GM18858 (cell line): Measurements from ENCODE around the gene ZNF106.

Experiments
- ATAC-seq: cut with Tn5 transposase; IDR thresholded peaks from one replicate; pipeline ENCODE4 v1.9.1; 2021; ENCODE audit not compliant: unreplicated experiment

The ZNF106 gene

DNA sequence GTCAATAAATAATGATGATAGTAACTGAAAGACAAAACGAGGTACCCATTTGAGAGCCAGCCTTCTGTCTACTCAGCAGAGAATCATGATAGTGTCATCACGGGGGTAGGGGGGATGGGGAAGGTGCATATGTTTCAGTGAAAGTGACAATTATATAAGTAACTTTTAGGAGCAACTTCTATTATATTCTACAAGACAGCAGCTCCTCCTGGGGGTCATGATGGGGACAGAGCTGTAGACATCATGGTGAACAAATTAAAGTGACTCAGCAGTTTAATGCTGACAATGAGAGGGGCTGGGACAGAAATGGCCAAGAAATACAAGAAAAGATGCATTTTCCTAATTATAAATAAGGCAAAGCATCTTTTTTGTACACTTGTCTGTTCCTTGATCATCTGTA lies 119.8 kb downstream of the ZNF106 start:
- ATAC-seq: no peak

DNA sequence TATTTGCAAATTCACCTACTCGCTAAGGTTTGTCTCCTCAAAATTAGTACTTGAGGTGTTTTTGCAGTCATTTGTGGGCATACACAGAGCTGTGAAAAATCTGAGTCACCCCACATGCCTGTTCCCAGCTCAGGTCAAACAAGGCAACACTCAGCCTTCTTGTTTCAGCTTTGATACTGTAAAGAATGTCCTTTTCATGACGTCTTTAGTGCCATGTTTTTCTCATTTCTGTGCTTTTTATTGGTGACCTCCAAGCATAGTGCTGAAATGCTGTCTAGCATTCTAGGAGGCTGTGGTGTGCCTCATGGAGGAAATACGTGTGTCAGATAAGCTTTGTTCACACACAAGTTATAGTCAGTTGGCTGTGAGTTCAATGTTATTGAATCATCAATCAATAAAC lies 122.8 kb downstream of the ZNF106 start:
- ATAC-seq: no peak

DNA sequence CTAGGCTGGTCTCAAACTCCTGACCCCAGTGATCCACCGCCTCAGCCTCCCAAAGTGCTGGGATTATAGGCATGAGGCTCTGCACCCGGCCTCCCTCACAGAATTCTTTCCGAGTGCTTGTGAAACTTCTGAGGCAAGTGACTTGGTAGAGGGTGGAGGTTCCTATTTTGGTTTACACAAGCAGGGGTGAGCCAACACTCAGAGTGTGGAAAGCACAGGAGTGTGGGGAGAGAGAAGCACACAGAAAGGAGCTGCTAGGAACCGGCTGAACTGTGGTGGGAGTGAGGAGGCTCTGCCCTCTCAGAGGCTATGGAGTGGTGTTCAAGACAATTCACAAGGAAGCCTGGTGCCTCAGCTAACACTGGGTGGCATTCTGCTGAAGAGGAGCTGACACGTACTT lies 123.9 kb downstream of the ZNF106 start:
- ATAC-seq: no peak

DNA sequence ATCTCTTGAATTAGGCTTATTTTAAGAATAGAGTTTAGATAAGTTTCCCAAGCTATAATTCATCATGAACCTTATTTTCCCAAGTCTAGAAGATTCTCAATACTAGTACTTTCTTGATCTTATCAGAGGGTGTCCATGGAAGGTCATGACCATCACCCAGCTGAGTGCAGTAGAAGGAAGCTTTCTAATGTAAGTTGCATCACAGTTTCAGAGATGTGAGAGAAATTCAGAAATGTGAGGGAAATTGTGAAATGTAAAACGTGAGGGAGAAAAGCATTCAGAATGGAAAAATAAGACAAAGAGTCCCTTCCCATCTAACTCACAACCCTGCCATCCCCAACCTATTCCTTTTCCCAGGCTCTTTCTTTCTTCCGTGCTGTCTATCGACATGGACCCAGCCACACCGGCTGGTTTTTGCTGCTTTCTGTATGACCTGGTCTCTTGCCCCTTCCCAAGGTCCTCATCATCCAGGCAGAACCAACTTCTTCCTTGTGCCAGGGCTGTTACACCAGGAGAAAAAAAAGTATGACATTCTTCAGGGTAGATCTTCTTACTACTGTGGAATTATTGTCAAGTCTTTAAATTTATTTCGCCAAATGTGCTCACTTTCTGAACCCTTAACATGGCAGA lies 124.9 kb downstream of the ZNF106 start:
- no peak for ATAC-seq

DNA sequence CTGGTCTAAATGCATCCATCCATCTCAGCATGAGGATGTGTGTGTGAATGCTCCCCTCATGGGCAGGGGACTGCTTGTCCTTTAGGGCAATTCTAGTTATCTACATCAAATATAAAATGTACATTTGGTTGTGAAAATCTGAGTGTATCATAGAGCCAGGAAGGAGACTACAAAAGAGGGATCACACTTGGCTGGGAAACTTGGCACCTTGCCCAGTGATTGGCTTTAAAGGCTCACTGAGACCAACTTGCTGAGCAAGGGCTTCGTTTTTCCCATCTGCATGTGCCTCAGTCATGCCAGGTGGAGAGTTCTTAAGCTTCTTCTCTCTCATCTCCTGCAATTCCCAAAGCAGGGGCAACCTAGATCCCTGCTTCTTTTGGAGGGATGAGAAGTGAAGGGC lies 126.4 kb downstream of the ZNF106 start:
- ATAC-seq: no peak

DNA sequence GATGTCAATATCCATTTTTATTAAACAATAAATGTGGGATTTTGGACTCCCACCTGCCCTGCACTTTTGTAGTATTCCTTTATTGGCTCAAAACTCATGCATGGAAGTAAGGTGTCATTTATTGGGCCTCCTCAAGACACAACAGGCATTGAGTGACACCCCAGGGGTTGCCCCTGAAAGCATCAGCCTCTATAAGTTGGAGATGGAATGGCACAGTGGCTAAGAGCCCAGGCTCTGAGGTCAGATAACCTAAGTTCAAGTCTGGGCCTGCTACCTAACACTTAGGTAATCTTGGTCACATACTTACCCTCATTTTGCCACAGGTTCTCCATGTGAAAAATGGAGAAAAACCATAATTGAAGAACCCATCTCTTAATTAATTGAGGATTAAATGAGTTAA lies 127.0 kb downstream of the ZNF106 start:
- no peak for ATAC-seq

DNA sequence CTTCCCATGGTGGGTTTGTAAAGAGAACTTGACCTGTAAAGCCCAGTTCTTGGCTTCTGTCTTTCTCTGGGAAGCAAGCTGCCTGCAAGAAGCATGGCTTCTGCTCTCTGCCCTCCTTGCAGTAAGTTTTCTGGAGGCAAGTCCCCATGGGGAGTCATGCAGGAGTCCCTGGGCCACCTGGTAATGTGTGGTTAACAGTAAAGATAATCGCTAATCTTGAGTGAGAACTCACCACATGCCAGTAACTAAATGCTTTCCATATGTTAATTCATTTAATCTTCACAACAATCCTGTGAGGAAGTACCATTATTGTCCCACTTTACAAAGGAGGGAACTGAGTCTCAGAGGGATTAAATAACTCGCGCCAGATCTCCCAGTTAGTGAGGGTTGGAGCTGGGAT lies 127.5 kb downstream of the ZNF106 start:
- no peak for ATAC-seq
